Effector CD4-positive, alpha-beta T cell (primary cell): ENCODE data around the gene ATP7A.
"Not testable (repeated sequence)": the region's sequence is repeated elsewhere in the genome, so short reads cannot be mapped to it uniquely, and the experiment has no call there.

Experiments used
- DNase-seq: peaks from one replicate; pipeline ENCODE4 v3.0.0-alpha.2; 2020

The ATP7A gene

DNA sequence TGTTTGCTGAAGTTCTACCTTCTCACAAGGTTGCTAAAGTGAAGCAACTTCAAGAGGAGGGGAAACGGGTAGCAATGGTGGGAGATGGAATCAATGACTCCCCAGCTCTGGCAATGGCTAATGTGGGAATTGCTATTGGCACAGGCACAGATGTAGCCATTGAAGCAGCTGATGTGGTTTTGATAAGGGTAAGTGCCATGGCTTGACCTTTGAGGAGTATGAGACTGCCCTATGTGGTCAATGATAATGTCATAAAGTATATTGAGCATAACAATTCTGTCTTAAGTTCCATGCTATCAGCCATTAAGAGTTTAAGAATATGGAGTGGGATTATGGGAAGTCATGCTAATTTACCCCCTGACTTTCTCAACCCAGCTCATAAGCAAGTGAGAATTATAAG is 132.1 kb downstream of the ATP7A start:
- no peak for DNase-seq

DNA sequence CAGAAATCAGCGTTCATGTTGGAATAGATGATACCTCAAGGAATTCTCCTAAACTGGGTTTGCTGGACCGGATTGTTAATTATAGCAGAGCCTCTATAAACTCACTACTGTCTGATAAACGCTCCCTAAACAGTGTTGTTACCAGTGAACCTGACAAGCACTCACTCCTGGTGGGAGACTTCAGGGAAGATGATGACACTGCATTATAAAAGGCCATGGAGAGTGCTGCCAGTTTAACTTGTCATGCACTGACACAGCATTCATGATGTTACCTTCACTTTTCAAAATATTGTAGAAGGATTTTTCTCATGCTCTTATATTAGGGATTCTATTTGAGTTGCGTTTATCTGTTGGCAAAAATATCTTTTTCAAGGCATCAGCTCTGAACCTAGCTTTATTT is 135.9 kb downstream of the ATP7A start:
- no peak for DNase-seq

DNA sequence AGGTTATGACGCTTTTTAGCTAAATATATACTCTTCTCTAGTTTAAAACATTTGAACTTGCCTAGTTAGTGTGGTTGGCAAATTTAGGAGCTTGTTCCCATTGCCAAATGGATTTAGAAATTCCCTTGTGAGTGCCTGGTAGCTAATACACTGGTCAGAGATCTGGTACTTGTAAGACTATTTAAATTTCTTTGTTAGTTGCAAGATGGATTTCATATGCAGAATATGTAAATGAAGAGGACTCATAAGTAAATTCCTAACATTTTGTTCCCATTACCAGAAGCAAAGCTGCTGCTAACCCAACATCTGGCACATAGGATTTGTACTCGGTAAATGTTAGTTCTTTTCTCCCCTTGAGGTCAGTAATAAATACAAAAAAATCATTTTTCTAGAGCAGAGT is 137.6 kb downstream of the ATP7A start:
- no peak for DNase-seq

DNA sequence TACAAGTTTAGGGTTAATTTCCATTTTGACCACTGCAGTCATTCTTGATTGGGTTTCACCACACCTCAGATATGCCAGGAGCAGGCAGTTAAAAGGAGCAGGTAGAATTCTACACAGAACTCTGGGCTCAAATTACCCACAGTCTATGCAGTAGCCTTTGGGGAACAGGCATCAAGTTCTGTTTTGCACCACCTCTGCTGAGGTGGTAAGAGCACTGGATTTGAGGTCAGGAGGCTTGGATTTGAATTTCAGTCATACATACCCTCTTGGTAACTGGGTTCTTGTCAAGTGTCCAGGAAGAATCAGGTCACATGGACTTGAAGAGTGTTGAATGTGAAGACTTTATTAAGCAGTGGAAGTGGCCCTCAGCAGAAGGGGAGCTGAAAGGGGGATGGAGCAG is 153.2 kb downstream of the ATP7A start:
- DNase-seq = no peak

GRCh38 chrX:78064152-78064551 is 153.7 kb downstream of the ATP7A start:
- DNase-seq = no peak

DNA sequence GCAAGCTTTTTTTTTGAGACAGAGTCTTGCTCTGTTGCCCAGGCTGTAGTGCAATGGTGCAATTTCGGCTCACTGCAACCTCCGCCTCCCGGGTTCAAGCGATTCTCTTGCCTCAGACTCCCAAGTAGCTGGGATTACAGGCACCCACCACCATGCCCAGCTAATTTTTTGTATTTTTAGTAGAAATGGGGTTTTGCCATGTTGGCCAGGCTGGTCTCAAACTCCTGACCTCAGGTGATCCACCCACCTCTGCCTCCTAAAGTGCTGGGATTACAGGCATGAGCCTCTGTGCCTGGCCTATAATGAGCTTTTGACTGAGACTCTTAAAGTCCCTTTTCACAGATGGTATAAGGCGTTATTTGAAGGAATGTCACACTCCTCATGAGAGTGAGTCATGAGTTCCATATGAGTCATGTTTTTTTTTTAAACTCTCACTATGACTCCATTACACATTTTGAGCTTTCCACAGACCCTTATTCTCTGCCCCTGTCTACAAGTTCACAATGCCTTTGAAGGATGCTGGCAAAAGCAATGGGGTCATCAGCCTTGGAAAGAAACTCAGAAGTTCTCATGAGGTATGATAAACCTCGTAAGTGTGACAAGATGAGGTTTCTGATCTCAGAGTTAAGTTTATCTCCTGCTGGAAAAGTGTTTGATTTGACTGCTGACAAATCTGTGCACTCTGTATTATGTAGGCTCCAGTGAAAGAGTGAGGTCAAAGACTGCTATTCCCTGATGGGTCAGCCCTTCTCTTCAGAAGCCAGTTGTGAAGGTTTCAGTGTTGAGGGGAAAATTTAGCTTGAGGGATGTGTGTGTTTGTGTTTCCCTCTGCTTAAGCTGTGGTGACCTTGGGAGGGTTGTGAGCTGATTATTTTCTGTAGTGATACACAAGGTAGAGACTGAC is 154.5 kb downstream of the ATP7A start:
- DNase-seq = not testable (repeated sequence)

- no peak for DNase-seq
Measured at GRCh38 chrX:78066110-78066509, 155.6 kb downstream of the ATP7A start.

DNA sequence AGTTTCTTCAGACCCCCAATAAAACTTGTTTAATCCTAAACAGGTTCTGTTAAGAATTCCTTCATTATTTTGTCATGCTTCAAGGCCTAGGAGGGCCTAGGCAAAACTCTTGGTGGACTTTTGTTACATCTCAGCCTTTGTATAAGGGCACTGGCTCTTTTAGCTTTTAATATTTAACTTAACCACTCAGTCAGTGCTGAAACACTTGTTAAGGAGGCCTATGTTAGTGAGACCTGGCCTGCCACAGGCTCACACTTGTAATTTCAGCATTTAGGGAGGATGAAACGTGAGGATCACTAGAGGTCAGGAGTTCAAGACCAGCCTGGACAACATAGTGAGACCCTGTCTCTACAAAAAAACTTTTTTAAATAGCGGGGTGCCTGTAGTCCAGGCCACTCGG is 160.8 kb downstream of the ATP7A start:
- DNase-seq = no peak

- DNase-seq = not testable (repeated sequence)
Measured at GRCh38 chrX:78073147-78074077, 162.9 kb downstream of the ATP7A start.

GRCh38 chrX:78074088-78074487 is 163.6 kb downstream of the ATP7A start:
- no peak for DNase-seq

DNA sequence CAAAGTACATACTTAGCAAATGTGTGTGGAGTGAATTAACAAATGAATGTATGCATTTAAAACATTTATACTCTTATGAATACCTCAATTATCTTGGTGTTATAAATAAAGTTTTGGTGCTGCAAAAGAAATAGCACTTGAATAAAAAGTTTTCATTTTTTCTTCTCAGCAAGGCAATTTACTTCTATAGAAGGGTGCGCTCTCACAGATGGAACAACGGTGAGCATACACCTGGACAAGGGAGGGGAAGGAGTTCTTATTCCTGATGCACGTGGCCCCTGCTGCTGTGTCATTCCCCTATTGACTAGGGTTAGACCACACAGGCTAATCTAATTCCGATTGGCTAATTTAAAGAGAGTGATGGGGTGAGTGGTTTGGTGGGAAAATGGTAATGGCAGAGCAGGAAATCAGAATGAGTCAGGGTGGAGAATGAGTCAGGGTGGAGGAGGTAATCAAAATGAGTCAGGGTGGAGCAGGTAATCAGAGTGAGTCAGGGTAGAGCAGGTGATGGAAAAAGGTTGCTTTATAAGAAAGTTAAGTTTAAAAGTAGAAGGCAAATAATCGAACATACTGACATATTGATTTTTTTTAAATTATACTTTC is 165.4 kb downstream of the ATP7A start:
- DNase-seq = no peak

GRCh38 chrX:78081413-78081812 is 170.9 kb downstream of the ATP7A start:
- not testable (repeated sequence) for DNase-seq

- DNase-seq = no peak
Measured at GRCh38 chrX:78092296-78092695, 181.8 kb downstream of the ATP7A start.

DNA sequence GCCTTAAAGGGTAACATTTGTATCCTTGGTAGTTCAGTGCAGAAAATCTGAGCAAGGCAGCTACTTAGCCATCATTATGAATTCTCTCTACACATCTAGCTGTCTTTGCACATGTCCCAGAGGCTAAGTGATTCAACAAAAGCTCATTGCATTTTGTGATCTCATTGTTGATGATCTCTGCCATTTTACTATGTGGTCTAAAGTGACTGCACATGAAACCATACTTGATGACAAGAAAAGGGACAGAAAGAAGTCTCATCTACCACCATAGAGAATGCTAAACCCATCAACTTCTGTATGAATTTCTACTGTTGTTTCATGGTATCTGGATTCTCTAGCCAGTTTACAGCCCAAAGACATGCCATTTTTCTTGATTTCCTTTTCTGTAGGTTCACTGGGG is 187.6 kb downstream of the ATP7A start:
- no peak for DNase-seq
